Astrocyte (in vitro differentiated cells and primary cell): Measurements from ENCODE around the gene TRRAP. TPM values are rescaled to one million over a fixed set of nuclear protein-coding genes. Genes with fewer than 3 reads are reported as not detected.
A peak's percentile ranks its signal among the peaks of the same experiment; 100 is the strongest.

ENCODE experiments used
- DNase-seq: peaks from one replicate; pipeline ENCODE4 v3.0.0-alpha.2; 2010; ENCODE audit warnings: low read depth
- FAIRE-seq: peaks from 2 replicates; lab custom pipeline; 2011; peaks lifted over from hg19 to GRCh38; lab: Jason Lieb, UNC
- H2AFZ ChIP-seq: 2 replicates; pipeline ENCODE4 v1.6.0; 2012; ENCODE audit warnings: low read depth, low read length, inconsistent platforms
- H3K27ac ChIP-seq: 2 replicates; pipeline ENCODE4 v1.5.1; 2011; ENCODE audit warnings: low read depth, low read length, inconsistent platforms
- H3K27me3 ChIP-seq: 2 replicates; pipeline ENCODE4 v1.6.0; 2011; ENCODE audit warnings: low read length, inconsistent platforms; ENCODE audit not compliant: insufficient read depth
- H3K36me3 ChIP-seq: 2 replicates; pipeline ENCODE4 v1.5.1; 2011; ENCODE audit warnings: low read length, inconsistent platforms; ENCODE audit not compliant: insufficient read depth
- H3K4me1 ChIP-seq: 2 replicates; pipeline ENCODE4 v1.5.1; 2011; ENCODE audit warnings: low read length, inconsistent platforms; ENCODE audit not compliant: insufficient read depth
- H3K4me2 ChIP-seq: 2 replicates; pipeline ENCODE4 v1.6.0; 2012; ENCODE audit warnings: low read length, inconsistent platforms
- H3K4me3 ChIP-seq: 2 replicates; pipeline ENCODE4 v1.5.1; 2011; ENCODE audit warnings: low read depth, mild to moderate bottlenecking, low read length, inconsistent platforms; ENCODE audit not compliant: insufficient read depth
- H3K79me2 ChIP-seq: 2 replicates; pipeline ENCODE4 v1.6.0; 2012; ENCODE audit warnings: mild to moderate bottlenecking, low read length, inconsistent platforms; ENCODE audit not compliant: insufficient read depth
- H3K9ac ChIP-seq: 2 replicates; pipeline ENCODE4 v1.6.0; 2012; ENCODE audit warnings: mild to moderate bottlenecking, low read length, inconsistent platforms
- H3K9me3 ChIP-seq: 2 replicates; pipeline ENCODE4 v1.5.1; 2012; ENCODE audit warnings: low read depth, mild to moderate bottlenecking, low read length, inconsistent platforms; ENCODE audit not compliant: insufficient read depth
- H4K20me1 ChIP-seq: 2 replicates; pipeline ENCODE4 v1.6.0; 2012; ENCODE audit warnings: low read length, inconsistent platforms; ENCODE audit not compliant: insufficient read depth
- H3K27ac Mint-ChIP-seq: one replicate; pipeline ENCODE4 v1.8.0; 2021; ENCODE audit warnings: mild to moderate bottlenecking, mixed read lengths; ENCODE audit not compliant: unreplicated experiment
- H3K27me3 Mint-ChIP-seq: one replicate; pipeline ENCODE4 v1.8.0; 2021; ENCODE audit warnings: low read depth, mixed read lengths; ENCODE audit not compliant: unreplicated experiment
- H3K36me3 Mint-ChIP-seq: one replicate; pipeline ENCODE4 v1.8.0; 2021; ENCODE audit warnings: low read depth, mixed read lengths; ENCODE audit not compliant: unreplicated experiment
- H3K4me1 Mint-ChIP-seq: one replicate; pipeline ENCODE4 v1.8.0; 2021; ENCODE audit warnings: low read depth, mixed read lengths; ENCODE audit not compliant: unreplicated experiment
- H3K4me3 Mint-ChIP-seq: one replicate; pipeline ENCODE4 v1.8.0; 2021; ENCODE audit warnings: mild to moderate bottlenecking, moderate library complexity, mixed read lengths; ENCODE audit not compliant: unreplicated experiment
- H3K9me3 Mint-ChIP-seq: one replicate; pipeline ENCODE4 v1.8.0; 2021; ENCODE audit warnings: mild to moderate bottlenecking, mixed read lengths; ENCODE audit not compliant: unreplicated experiment
- CTCF ChIP-seq: IDR thresholded peaks from 2 replicates; pipeline ENCODE4 v1.5.1; 2011; ENCODE audit warnings: low read depth, mild to moderate bottlenecking, inconsistent platforms, low read length, moderate library complexity; ENCODE audit not compliant: insufficient read depth
- EZH2 ChIP-seq: IDR thresholded peaks from 2 replicates; pipeline ENCODE4 v1.6.1; 2012; ENCODE audit warnings: mild to moderate bottlenecking, low read length, inconsistent platforms; ENCODE audit not compliant: insufficient read depth
- total RNA-seq: library from RNA; stranded (reverse); gene quantifications from 2 replicates; pipeline ENCODE4 v1.2.1, GENCODE V29; 2021

TRRAP gene
- total RNA-seq, 1 donor from 2014 or later: 33.5 TPM

- H3K79me2 ChIP-seq: no peaks in the 10 kb centered on the region
- peaks cover 9% of the 10 kb centered on the region for H3K9me3 ChIP-seq
- no peak overlapping the region for H3K9ac ChIP-seq
- H3K27me3 ChIP-seq: no peaks in the 10 kb centered on the region
- H3K27ac ChIP-seq: no peak overlapping the region
- no peak overlapping the region for H3K4me3 ChIP-seq
- H3K9me3 Mint-ChIP-seq: peaks cover 9% of the 10 kb centered on the region
- H3K27me3 Mint-ChIP-seq: peaks cover 6% of the 10 kb centered on the region
- H3K36me3 Mint-ChIP-seq: peaks cover 9% of the 10 kb centered on the region
- peaks cover 11% of the 10 kb centered on the region for H3K4me1 Mint-ChIP-seq
- no peak overlapping the region for H3K4me3 Mint-ChIP-seq
- H3K4me2 ChIP-seq: no peak overlapping the region
- DNase-seq (no peak), FAIRE-seq (no peak)
- H3K27ac Mint-ChIP-seq: no peak overlapping the region
- no peak for TF ChIP-seq EZH2
- no peak for TF ChIP-seq CTCF
- H3K36me3 ChIP-seq: no peaks in the 10 kb centered on the region
- no peaks in the 10 kb centered on the region for H4K20me1 ChIP-seq
- peaks cover 12% of the 10 kb centered on the region for H3K4me1 ChIP-seq
- no peak overlapping the region for H2AFZ ChIP-seq
Measured at GRCh38 chr7:98848918-98849317, 29.4 kb upstream of the TRRAP start.

GRCh38 chr7:98852826-98853225 is 25.5 kb upstream of the TRRAP start:
- no peak overlapping the region for H3K9ac ChIP-seq
- no peaks in the 10 kb centered on the region for H3K27me3 Mint-ChIP-seq
- no peaks in the 10 kb centered on the region for H3K27me3 ChIP-seq
- H3K36me3 Mint-ChIP-seq: peaks cover 11% of the 10 kb centered on the region
- H3K4me3 ChIP-seq: no peak overlapping the region
- H3K4me3 Mint-ChIP-seq: no peak overlapping the region
- peak overlapping the region; percentile 75 for H3K27ac Mint-ChIP-seq
- no peaks in the 10 kb centered on the region for H3K36me3 ChIP-seq
- H3K79me2 ChIP-seq: no peaks in the 10 kb centered on the region
- H3K9me3 ChIP-seq: peaks cover 9% of the 10 kb centered on the region
- H4K20me1 ChIP-seq: no peaks in the 10 kb centered on the region
- no peak overlapping the region for H2AFZ ChIP-seq
- H3K4me2 ChIP-seq: peak overlapping the region; percentile 59
- peak overlapping the region; percentile 7 for H3K27ac ChIP-seq
- peaks cover 9% of the 10 kb centered on the region for H3K9me3 Mint-ChIP-seq
- DNase-seq: peak; percentile 78
- H3K4me1 ChIP-seq: peaks cover 19% of the 10 kb centered on the region
- no peak for TF ChIP-seq CTCF
- no peak for TF ChIP-seq EZH2
- FAIRE-seq: peak; percentile 13
- H3K4me1 Mint-ChIP-seq: peaks cover 18% of the 10 kb centered on the region

- Histone ChIP-seq H2AFZ (no peak overlapping the region), H3K4me2 (no peak overlapping the region), H3K27ac (no peak overlapping the region), H3K4me1 (peaks cover 19% of the 10 kb centered on the region), H3K4me3 (no peak overlapping the region), H3K27me3 (no peaks in the 10 kb centered on the region), H3K9me3 (no peaks in the 10 kb centered on the region), H4K20me1 (no peaks in the 10 kb centered on the region), H3K36me3 (no peaks in the 10 kb centered on the region), H3K79me2 (no peaks in the 10 kb centered on the region), H3K9ac (no peak overlapping the region)
- H3K27me3 Mint-ChIP-seq: peaks cover 4% of the 10 kb centered on the region
- no peak for FAIRE-seq
- H3K36me3 Mint-ChIP-seq: peaks cover 9% of the 10 kb centered on the region
- DNase-seq: peak; percentile 45
- H3K27ac Mint-ChIP-seq: no peak overlapping the region
- no peak for TF ChIP-seq CTCF
- TF ChIP-seq EZH2: no peak
- peaks cover 4% of the 10 kb centered on the region for H3K9me3 Mint-ChIP-seq
- peaks cover 18% of the 10 kb centered on the region for H3K4me1 Mint-ChIP-seq
- no peak overlapping the region for H3K4me3 Mint-ChIP-seq
Measured at GRCh38 chr7:98855610-98856422, 22.5 kb upstream of the TRRAP start.
